Small intestine (tissue), 7 donors: ENCODE measurements around the gene FKBP5. TPM values are rescaled to one million over a fixed set of nuclear protein-coding genes. Genes with fewer than 3 reads are reported as not detected.

Experiments used
- DNase-seq, 2 donors: peaks; one replicate each; pipeline versions ENCODE4 v3.0.0 to v3.0.0-alpha.2; 2013
- FAIRE-seq: peaks from 2 replicates; lab custom pipeline; 2012; peaks lifted over from hg19 to GRCh38; lab: Jason Lieb, UNC
- H3K27ac ChIP-seq, 3 donors: one replicate each; pipeline ENCODE4 v1.5.1; 2013; ENCODE audit warnings: low read length in 2 of 3, mild to moderate bottlenecking in 2 of 3, control low read depth in 1 of 3, inconsistent platforms in 1 of 3, low read depth in 1 of 3, moderate library complexity in 1 of 3
- H3K27me3 ChIP-seq, 3 donors: one replicate each; pipeline ENCODE4 v1.6.1; 2013; ENCODE audit warnings: low read length in 3 of 3, inconsistent platforms in 1 of 3; ENCODE audit not compliant: control insufficient read depth in 3 of 3, insufficient read depth in 3 of 3
- H3K36me3 ChIP-seq, 3 donors: one replicate each; pipeline ENCODE4 v1.6.1; 2013; ENCODE audit warnings: low read length in 3 of 3, inconsistent platforms in 1 of 3, low read depth in 1 of 3, mild to moderate bottlenecking in 1 of 3, moderate library complexity in 1 of 3; ENCODE audit not compliant: control insufficient read depth in 3 of 3, insufficient read depth in 2 of 3
- H3K4me1 ChIP-seq, 3 donors: one replicate each; pipeline ENCODE4 v1.6.1; 2013; ENCODE audit warnings: low read length in 2 of 3, inconsistent platforms in 1 of 3, low read depth in 1 of 3, mild to moderate bottlenecking in 1 of 3, moderate library complexity in 1 of 3; ENCODE audit not compliant: control insufficient read depth in 3 of 3, insufficient read depth in 2 of 3
- H3K4me3 ChIP-seq, 3 donors: one replicate each; pipeline ENCODE4 v1.5.1; 2013; ENCODE audit warnings: low read length in 3 of 3, control low read depth in 1 of 3, inconsistent platforms in 1 of 3, low read depth in 1 of 3, mild to moderate bottlenecking in 1 of 3, moderate library complexity in 1 of 3
- H3K9me3 ChIP-seq, 2 donors: one replicate each; pipeline ENCODE4 v1.6.1; 2013; ENCODE audit warnings: low read depth in 1 of 2, low read length in 1 of 2; ENCODE audit not compliant: control insufficient read depth in 2 of 2, insufficient read depth in 1 of 2
- WGBS, 3 donors: extraction: QIAGEN DNeasy Blood & Tissue Kit; methylation state at CpG; one replicate each; pipeline ENCODE4 v1.1.7; 2013; 5-methylcytosine and 5-hydroxymethylcytosine counted together
- polyA plus RNA-seq, 4 donors: library from polyadenylated mRNA; stranded (reverse) in 3 of 4; unstranded in 1 of 4; fragments of 200-250 nt in 3 of 4; fragments of 120-200 nt in 1 of 4; gene quantifications; one replicate each; pipeline versions ENCODE4 v1.2.1 to v1.2.3, GENCODE V29; 2013
- donor health status: healthy with polysubstance abuse.
- donor health status: control.
- donor health status: control.
- donor health status: Bipolar disorder and iron deficiency.
- donor health status: healthy.

The FKBP5 gene
- polyA plus RNA-seq, 4 donors, result 8.7 to 150 (median 88.9) TPM

GRCh38 chr6:35651244-35651643, 37.5 kb downstream of the FKBP5 start:
- FAIRE-seq, result no peak
- H3K4me1 ChIP-seq, result no peaks in the 10 kb centered on the region
- peaks cover 0 to 5% of the 10 kb centered on the region in 2 donors for H3K9me3 ChIP-seq
- H3K4me3 ChIP-seq, result no peak overlapping the region
- H3K27ac ChIP-seq, result no peak overlapping the region
- H3K27me3 ChIP-seq, result no peaks in the 10 kb centered on the region
- WGBS, 3 donors, result 78 to 89% (median 83%) methylated on average over 3 of the region's 3 CpGs
- H3K36me3 ChIP-seq, result peaks cover 0 to 4% (median 0%) of the 10 kb centered on the region in 3 donors
- DNase-seq, result no peak

GRCh38 chr6:35650015-35650414, 38.7 kb downstream of the FKBP5 start:
- Histone ChIP-seq H3K4me3 (no peak overlapping the region), H3K27me3 (no peaks in the 10 kb centered on the region), H3K4me1 (no peaks in the 10 kb centered on the region), H3K36me3 (peaks cover 0 to 4% (median 0%) of the 10 kb centered on the region in 3 donors), H3K27ac (no peak overlapping the region), H3K9me3 (peaks cover 0 to 5% of the 10 kb centered on the region in 2 donors)
- FAIRE-seq (no peak), DNase-seq (no peak)
- 96 to 98% (median 97%) methylated on average over 4 of the region's 4 CpGs for WGBS, 3 donors

- Histone ChIP-seq H3K4me3 (no peak overlapping the region), H3K27me3 (no peaks in the 10 kb centered on the region), H3K36me3 (peaks cover 0 to 6% (median 3%) of the 10 kb centered on the region in 3 donors), H3K27ac (no peak overlapping the region), H3K4me1 (no peaks in the 10 kb centered on the region), H3K9me3 (peaks cover 0 to 5% of the 10 kb centered on the region in 2 donors)
- FAIRE-seq (no peak), DNase-seq (no peak)
- 94 to 97% (median 96%) methylated on average over 2 of the region's 2 CpGs for WGBS, 3 donors
Measured at GRCh38 chr6:35648203-35648602, 40.5 kb downstream of the FKBP5 start.

GRCh38 chr6:35647400-35647799, 41.3 kb downstream of the FKBP5 start:
- 89 to 100% (median 100%) methylated on average over 1 of the region's 1 CpG for WGBS, 3 donors
- no peak for DNase-seq

GRCh38 chr6:35643162-35643535, 45.6 kb downstream of the FKBP5 start:
- no peak for DNase-seq
- FAIRE-seq, result no peak
- Histone ChIP-seq H3K27me3 (no peaks in the 10 kb centered on the region), H3K4me3 (no peak overlapping the region), H3K9me3 (no peaks in the 10 kb centered on the region), H3K4me1 (no peaks in the 10 kb centered on the region), H3K36me3 (peaks cover 0 to 14% (median 14%) of the 10 kb centered on the region in 3 donors), H3K27ac (no peak overlapping the region)

More at GRCh38 chr6:35647400-35647799, 41.3 kb downstream of the FKBP5 start:
- no peak for FAIRE-seq
- Histone ChIP-seq H3K4me3 (no peak overlapping the region), H3K4me1 (no peaks in the 10 kb centered on the region), H3K9me3 (no peaks in the 10 kb centered on the region), H3K27ac (no peak overlapping the region), H3K36me3 (peaks cover 0 to 6% (median 3%) of the 10 kb centered on the region in 3 donors), H3K27me3 (no peaks in the 10 kb centered on the region)

- DNase-seq, result no peak
- Histone ChIP-seq H3K4me3 (no peak overlapping the region), H3K36me3 (peaks cover 0 to 14% (median 14%) of the 10 kb centered on the region in 3 donors), H3K27ac (no peak overlapping the region), H3K4me1 (no peaks in the 10 kb centered on the region), H3K9me3 (no peaks in the 10 kb centered on the region), H3K27me3 (no peaks in the 10 kb centered on the region)
- 89 to 97% (median 92%) methylated on average over 1 of the region's 1 CpG for WGBS, 3 donors
- FAIRE-seq, result no peak
Measured at GRCh38 chr6:35642471-35643161, 46.1 kb downstream of the FKBP5 start.

GRCh38 chr6:35640017-35640664, 48.6 kb downstream of the FKBP5 start:
- Histone ChIP-seq H3K4me1 (no peaks in the 10 kb centered on the region), H3K27me3 (no peaks in the 10 kb centered on the region), H3K36me3 (peaks cover 0 to 14% (median 14%) of the 10 kb centered on the region in 3 donors), H3K4me3 (no peak overlapping the region), H3K9me3 (no peaks in the 10 kb centered on the region), H3K27ac (no peak overlapping the region)
- DNase-seq, result no peak
- 90 to 93% (median 92%) methylated on average over 6 of the region's 6 CpGs for WGBS, 3 donors
- no peak for FAIRE-seq

GRCh38 chr6:35638679-35639078, 50.0 kb downstream of the FKBP5 start:
- 94 to 97% (median 96%) methylated on average over 3 of the region's 3 CpGs for WGBS, 3 donors
- FAIRE-seq (no peak), DNase-seq (no peak)
- Histone ChIP-seq H3K4me3 (no peak overlapping the region), H3K27me3 (no peaks in the 10 kb centered on the region), H3K4me1 (peaks cover 0 to 8% (median 0%) of the 10 kb centered on the region in 3 donors), H3K9me3 (no peaks in the 10 kb centered on the region), H3K27ac (no peak overlapping the region), H3K36me3 (peaks cover 0 to 16% (median 13%) of the 10 kb centered on the region in 3 donors)
